Chondrocyte (in vitro differentiated cells): ENCODE data around the gene NR3C2. TPM values are rescaled to one million over a fixed set of nuclear protein-coding genes. Genes with fewer than 3 reads are reported as not detected.

Experiments
- DNase-seq: peaks from one replicate; pipeline ENCODE4 v3.0.0; 2021; ENCODE audit warnings: mixed read lengths, low spot score
- H3K27ac Mint-ChIP-seq: one replicate; pipeline ENCODE4 v1.8.0; 2021; ENCODE audit warnings: mild to moderate bottlenecking, moderate library complexity, mixed read lengths; ENCODE audit not compliant: unreplicated experiment
- H3K27me3 Mint-ChIP-seq: 2 replicates; pipeline ENCODE4 v1.8.0; 2021; ENCODE audit warnings: low read depth, mixed read lengths
- H3K36me3 Mint-ChIP-seq: 2 replicates; pipeline ENCODE4 v1.8.0; 2021; ENCODE audit warnings: low read depth, mixed read lengths
- H3K4me1 Mint-ChIP-seq: 2 replicates; pipeline ENCODE4 v1.8.0; 2021; ENCODE audit warnings: low read depth, mild to moderate bottlenecking, mixed read lengths
- H3K4me3 Mint-ChIP-seq: one replicate; pipeline ENCODE4 v1.8.0; 2021; ENCODE audit warnings: mild to moderate bottlenecking, moderate library complexity, mixed read lengths; ENCODE audit not compliant: unreplicated experiment
- H3K9me3 Mint-ChIP-seq: 2 replicates; pipeline ENCODE4 v1.8.0; 2021; ENCODE audit warnings: low read depth, mixed read lengths
- total RNA-seq: library from RNA; stranded (reverse); gene quantifications from 3 replicates; pipeline ENCODE4 v1.2.1, GENCODE V29; 2021
- TF ChIP-seq, protein P1 (sequence below): fragments of 200-600 bp; sonication (generic); IDR thresholded peaks from 2 replicates; pipeline ENCODE4 v1.5.0; 2021; ENCODE audit warnings: antibody characterized with exemption, mild to moderate bottlenecking, moderate library complexity

Gene NR3C2
- total RNA-seq, 1 donor from 2014 or later, result 0.20 TPM

DNA sequence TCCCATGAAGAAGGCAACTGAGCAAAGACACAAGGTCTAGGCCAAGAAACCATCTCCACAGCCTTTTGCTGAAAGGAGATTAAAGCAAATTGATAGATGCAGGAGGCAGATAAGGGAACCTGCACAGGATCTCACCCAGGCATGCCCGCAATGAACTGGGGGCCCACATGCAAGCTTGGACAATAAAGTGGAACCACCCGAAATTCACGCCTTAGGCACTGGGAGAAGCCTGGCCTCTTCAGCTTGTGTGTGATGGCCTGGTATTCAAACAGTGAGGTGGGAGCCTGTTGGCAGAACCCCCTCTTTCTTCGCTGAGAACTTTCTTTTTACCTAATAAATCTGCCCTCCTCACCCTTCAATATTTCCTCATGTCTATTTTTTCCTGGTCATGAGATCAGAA, 213.2 kb downstream of the NR3C2 start:
- Mint-ChIP-seq H3K9me3 (peaks cover 15% of the 10 kb centered on the region), H3K27me3 (no peaks in the 10 kb centered on the region), H3K4me1 (no peaks in the 10 kb centered on the region), H3K4me3 (no peak overlapping the region), H3K36me3 (no peaks in the 10 kb centered on the region), H3K27ac (no peak overlapping the region)
- TF ChIP-seq, protein P1, sequence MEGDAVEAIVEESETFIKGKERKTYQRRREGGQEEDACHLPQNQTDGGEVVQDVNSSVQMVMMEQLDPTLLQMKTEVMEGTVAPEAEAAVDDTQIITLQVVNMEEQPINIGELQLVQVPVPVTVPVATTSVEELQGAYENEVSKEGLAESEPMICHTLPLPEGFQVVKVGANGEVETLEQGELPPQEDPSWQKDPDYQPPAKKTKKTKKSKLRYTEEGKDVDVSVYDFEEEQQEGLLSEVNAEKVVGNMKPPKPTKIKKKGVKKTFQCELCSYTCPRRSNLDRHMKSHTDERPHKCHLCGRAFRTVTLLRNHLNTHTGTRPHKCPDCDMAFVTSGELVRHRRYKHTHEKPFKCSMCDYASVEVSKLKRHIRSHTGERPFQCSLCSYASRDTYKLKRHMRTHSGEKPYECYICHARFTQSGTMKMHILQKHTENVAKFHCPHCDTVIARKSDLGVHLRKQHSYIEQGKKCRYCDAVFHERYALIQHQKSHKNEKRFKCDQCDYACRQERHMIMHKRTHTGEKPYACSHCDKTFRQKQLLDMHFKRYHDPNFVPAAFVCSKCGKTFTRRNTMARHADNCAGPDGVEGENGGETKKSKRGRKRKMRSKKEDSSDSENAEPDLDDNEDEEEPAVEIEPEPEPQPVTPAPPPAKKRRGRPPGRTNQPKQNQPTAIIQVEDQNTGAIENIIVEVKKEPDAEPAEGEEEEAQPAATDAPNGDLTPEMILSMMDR, result no peak
- DNase-seq, result no peak

DNA sequence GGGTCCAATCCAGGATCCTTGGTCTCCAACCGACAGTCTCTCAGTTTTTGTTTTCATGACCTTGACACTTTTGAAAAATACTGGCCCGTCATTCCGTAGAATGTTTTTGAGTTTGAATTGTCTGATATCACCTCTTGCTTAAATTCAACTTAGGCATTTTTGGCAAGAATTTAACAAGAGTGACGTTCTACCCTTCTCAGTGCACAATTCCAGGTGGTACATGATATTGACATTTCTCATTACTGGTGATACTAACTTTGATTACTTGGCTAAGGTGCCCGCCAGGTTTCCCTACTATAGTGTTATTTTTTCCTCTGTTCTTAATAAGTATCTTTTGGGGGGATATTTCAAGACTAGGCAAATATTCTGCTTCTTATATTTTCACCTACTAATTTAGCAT, 215.1 kb downstream of the NR3C2 start:
- no peak for DNase-seq
- H3K9me3 Mint-ChIP-seq, result peaks cover 6% of the 10 kb centered on the region
- H3K27ac Mint-ChIP-seq, result no peak overlapping the region
- TF ChIP-seq, protein P1, result no peak
- no peaks in the 10 kb centered on the region for H3K4me1 Mint-ChIP-seq
- no peaks in the 10 kb centered on the region for H3K27me3 Mint-ChIP-seq
- H3K4me3 Mint-ChIP-seq, result no peak overlapping the region
- H3K36me3 Mint-ChIP-seq, result no peaks in the 10 kb centered on the region

GRCh38 chr4:148226341-148226740, 215.9 kb downstream of the NR3C2 start:
- H3K36me3 Mint-ChIP-seq, result no peaks in the 10 kb centered on the region
- H3K27me3 Mint-ChIP-seq, result no peaks in the 10 kb centered on the region
- H3K27ac Mint-ChIP-seq, result no peak overlapping the region
- no peaks in the 10 kb centered on the region for H3K9me3 Mint-ChIP-seq
- DNase-seq, result no peak
- H3K4me1 Mint-ChIP-seq, result no peaks in the 10 kb centered on the region
- TF ChIP-seq, protein P1, result no peak
- no peak overlapping the region for H3K4me3 Mint-ChIP-seq

GRCh38 chr4:148225639-148226038, 216.6 kb downstream of the NR3C2 start:
- Mint-ChIP-seq H3K4me1 (no peaks in the 10 kb centered on the region), H3K27me3 (no peaks in the 10 kb centered on the region), H3K27ac (no peak overlapping the region), H3K9me3 (no peaks in the 10 kb centered on the region), H3K4me3 (no peak overlapping the region), H3K36me3 (no peaks in the 10 kb centered on the region)
- TF ChIP-seq, protein P1, result no peak
- DNase-seq, result no peak

- no peaks in the 10 kb centered on the region for H3K27me3 Mint-ChIP-seq
- H3K36me3 Mint-ChIP-seq, result no peaks in the 10 kb centered on the region
- TF ChIP-seq, protein P1, result no peak
- no peak for DNase-seq
- no peak overlapping the region for H3K27ac Mint-ChIP-seq
- H3K4me1 Mint-ChIP-seq, result no peaks in the 10 kb centered on the region
- no peak overlapping the region for H3K4me3 Mint-ChIP-seq
- no peaks in the 10 kb centered on the region for H3K9me3 Mint-ChIP-seq
These were observed 217.7 kb downstream of the NR3C2 start for GRCh38 chr4:148224476-148224875.
